HG03025 (cell line): ENCODE measurements around the gene SLC40A1.

ENCODE experiments used
- ATAC-seq: cut with Tn5 transposase; IDR thresholded peaks from one replicate; pipeline ENCODE4 v1.9.1; 2021; ENCODE audit warnings: mild to moderate bottlenecking, moderate library complexity; ENCODE audit not compliant: unreplicated experiment, low FRiP score

Gene SLC40A1, protein sequence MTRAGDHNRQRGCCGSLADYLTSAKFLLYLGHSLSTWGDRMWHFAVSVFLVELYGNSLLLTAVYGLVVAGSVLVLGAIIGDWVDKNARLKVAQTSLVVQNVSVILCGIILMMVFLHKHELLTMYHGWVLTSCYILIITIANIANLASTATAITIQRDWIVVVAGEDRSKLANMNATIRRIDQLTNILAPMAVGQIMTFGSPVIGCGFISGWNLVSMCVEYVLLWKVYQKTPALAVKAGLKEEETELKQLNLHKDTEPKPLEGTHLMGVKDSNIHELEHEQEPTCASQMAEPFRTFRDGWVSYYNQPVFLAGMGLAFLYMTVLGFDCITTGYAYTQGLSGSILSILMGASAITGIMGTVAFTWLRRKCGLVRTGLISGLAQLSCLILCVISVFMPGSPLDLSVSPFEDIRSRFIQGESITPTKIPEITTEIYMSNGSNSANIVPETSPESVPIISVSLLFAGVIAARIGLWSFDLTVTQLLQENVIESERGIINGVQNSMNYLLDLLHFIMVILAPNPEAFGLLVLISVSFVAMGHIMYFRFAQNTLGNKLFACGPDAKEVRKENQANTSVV

DNA sequence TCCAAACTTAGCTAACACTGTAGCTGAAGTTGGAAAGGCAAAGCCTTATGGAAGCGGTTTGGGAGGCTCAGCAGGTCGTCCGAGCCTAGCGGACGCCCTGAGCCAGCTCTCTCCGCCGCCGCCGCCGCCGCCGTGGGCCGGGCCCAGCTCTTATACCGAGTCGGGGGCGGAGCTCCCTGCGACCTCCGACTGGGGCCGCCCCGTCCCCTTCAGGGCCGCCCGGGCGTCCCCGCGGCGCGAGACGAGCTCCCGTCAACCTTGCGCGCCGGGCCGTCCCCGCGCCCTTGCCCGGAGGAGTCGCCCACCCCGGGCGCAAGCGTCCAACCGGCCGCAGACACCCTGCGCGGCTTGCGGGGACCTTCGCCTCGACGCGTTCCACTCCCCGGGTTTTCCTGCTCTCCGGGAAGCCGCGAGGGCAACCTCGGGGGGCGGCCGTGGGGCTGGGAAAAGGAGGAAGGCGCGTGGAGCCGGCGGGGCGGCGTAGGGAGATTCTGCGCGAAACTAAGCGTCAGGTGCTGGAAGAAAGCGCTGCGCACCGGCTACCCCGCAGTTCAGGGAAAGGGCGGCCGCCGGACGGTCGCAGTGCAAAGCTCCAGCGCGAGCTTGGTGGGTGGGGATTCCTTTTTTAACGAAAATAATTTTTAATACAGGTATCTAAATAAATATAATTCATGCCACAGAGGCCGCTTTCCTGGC is at the start of gene SLC40A1:
Gene SLC40A1 (minus strand): TSS at position 129 of the 696 bp plus-strand sequence. CDS start 326 bp downstream, outside the sequence.
- ATAC-seq = peak; percentile 54

DNA sequence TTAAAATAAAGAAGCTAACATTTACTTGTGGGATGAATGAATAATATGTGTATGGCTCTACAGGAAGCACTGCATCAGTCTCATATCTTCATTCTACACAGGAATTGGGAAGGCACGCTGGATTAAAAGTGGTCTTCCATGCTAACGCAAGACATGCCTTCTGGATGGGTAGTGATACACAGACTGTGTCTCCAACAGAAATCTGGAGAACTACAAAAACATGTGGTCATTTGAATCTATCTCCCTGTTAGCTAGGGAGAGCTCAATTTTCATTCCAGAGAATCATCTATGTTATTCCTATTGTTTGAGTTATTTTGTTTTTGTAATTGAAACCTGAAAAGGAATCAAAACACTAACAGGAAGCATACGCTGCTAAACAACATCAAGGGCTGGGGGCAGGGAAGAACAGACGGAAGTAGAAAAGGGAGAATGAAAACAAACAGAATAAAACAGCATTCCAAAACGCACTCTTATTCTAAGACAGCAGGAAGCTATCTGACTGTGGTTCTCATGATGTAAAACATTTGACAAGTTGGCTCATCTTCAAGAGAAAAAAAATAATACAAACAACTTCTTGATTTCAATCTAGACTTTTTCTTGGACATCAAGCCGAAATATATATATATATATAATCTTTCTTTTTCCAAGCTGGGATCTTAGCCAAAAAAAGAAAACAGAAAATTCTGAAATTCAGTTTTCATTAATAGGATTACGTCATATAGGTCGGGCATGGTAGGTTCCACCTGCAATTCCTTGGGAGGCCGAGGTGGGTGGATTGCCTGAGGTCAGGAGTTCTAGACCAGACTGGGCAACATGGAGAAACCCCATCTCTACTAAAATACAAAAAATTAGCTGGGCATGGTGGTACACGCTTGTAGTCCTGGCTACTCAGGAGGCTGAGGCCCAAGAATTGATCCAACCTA is 49.2 kb upstream of the SLC40A1 start:
- no peak for ATAC-seq

DNA sequence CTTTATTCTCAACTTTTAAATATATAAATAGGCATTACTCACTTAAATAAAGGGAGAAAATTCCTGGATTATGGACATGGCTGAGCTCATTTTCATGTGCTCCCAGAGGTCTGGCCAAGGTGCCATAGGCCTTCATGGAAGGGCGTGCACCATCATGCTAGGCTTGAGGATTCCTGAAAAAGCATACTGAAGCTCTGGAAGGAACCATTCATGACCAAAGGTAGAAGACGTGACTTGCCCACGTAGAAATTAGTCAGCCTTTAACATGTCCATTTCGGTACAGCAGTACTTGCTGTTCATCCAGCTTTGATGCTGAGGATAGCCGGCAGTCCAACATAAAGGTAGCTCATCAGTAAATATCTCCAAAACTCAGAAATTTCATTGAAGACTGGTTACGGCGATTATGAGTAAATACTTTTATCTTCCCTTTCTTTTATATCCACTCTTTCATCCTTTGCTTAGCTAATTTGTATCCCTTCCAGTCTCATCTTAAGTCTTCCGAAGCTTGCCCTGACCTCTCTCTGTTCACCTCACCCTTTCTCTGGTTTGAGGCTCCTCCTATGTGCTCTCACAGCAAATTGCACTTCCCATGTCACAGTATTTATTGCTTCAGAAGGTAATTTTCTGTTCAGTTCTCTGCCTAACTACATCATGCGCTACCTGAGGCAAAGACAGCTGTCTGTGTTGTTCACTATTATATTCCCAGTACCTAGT is 48.4 kb upstream of the SLC40A1 start:
- ATAC-seq = no peak

DNA sequence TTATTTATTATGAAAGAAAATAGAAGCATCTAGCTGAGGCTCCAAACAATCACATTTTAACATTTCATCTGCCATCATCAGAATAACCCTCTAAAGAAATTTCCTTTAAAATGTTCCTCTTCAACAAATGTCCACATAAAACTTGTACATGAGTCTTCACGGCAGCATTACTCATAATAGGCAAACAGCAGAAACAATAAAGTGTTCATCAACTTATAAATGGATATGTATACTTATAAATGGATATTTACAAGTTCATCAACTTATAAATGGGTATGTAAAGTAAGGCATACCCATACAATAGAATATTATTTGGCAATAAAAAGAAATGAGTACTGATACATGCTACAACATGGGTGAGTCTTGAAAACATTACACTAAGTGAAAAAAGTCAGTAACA is 47.2 kb upstream of the SLC40A1 start:
- no peak for ATAC-seq

DNA sequence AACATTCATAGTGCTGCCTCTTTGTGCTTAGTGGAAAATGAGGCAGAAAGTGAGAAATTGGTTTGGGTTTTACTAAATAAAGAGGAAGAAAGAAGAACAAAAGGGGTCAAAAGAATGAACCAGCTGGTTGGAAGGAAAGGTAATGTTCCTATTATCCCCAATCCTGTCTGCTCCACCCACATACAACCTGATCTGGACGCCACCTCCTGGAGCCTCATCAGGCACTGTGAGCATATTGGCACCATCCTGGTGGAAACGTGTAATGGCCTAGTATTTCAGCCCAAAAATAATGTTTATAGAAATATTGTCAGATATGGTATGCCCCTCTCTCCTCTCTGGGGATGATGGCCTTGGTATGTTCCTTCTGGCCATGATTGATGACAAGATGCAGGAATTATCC is 45.0 kb upstream of the SLC40A1 start:
- no peak for ATAC-seq

DNA sequence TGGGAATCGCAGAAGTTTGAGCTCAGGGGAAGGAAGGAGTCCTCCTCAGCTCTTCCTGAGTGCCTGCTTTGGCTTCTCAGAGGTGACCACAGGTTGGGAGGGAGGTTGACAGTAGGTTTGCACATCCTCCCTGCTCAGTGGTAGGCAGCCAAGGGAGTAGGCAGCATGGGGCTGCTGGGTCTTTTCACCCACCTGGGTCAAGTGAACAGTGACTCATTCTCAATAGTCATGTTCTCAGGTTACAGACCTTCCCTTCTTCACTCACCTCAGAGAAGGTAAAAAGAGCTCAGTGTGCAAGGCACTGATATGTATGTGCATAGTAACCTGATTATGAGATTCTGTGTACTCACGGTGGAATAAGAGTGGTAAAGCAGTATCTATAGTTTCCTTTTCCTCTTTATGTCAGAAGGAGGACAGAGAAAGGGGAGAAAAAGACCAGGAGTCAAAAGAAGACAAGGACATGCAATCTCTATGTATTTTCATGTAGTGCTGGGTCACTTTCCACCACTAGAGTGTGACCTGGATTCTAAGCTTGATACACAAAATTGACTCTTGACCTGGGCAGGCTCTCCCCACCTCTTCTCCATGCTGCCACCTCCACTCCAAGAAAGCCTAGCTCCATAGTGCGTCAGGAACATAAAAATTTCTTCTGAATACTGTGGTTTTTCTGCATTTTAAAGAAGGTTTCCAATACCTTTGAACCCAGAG is 44.2 kb upstream of the SLC40A1 start:
- ATAC-seq = no peak

DNA sequence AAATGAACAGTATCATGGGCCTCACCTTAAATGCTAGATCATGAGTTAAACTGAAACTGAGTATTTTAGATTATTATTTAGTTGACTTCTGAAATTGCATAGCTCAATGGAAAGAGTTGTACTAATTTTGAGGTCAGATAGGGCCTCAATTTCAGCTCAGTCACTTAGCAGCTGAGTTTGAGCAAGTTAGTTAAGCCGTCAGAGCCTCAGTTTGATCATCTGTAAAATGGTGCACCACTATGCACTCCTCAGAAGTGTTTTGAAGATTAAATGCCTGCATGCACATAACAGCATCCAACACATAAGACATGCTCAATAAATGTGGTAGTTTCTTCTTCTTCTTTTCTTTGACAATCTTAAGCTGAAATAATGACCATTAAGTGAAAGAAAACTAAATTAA is 42.5 kb upstream of the SLC40A1 start:
- no peak for ATAC-seq

DNA sequence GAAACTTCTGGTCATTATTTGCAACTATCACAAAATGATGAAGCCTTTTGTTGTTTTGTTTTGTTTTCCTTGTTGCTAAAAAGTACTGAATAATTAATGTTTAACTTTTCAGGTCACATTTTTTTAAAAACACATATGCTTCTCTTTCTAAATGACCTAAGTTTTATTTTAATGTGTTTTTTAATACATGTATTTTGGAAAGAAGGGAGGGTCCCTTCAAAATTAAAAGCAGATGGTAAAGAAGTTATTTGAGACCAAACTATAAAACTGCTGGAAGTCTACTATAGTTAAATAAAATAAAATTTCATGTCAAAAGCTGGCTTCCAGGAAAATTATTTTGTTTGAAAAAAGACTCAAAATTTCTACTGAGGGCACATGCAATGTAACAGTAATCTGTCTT is 41.2 kb upstream of the SLC40A1 start:
- no peak for ATAC-seq

DNA sequence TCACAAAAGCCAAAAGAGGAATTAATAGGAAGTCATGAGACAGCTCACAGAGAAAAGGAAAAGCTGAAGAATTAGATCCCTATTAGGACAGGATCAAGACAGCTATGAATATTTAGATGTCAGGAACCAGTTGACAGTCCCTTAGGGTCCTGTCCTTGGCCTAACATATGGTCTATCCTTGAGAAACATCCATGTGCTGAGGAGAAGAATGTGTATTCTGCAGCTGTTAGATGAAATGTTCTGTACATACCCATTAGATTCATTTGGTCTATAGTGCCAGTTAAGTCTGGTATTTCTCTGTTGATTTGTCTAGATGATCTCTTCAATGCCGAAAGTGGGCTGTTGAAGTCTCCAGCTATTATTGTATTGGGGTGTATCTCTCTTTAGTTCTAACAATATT is 37.6 kb upstream of the SLC40A1 start:
- ATAC-seq = no peak

DNA sequence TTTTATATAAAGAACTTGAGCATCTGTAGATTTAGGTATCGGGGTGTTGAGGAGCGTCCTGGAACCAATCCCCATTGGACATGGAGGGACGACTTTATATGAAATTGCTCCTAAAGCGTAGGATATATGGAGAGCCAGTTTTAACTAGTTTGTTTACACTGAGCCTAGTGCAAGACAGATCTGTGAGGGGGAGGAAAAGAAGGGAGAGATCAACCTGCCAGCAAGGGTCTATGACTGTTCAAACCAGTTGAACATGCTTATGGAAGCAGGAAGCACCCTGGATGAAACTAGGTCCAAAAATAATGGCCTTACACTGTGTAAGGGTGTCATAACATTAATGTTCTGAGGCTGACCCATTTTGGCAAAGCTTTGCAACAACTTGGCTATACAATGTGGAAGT is 34.0 kb upstream of the SLC40A1 start:
- ATAC-seq = no peak

DNA sequence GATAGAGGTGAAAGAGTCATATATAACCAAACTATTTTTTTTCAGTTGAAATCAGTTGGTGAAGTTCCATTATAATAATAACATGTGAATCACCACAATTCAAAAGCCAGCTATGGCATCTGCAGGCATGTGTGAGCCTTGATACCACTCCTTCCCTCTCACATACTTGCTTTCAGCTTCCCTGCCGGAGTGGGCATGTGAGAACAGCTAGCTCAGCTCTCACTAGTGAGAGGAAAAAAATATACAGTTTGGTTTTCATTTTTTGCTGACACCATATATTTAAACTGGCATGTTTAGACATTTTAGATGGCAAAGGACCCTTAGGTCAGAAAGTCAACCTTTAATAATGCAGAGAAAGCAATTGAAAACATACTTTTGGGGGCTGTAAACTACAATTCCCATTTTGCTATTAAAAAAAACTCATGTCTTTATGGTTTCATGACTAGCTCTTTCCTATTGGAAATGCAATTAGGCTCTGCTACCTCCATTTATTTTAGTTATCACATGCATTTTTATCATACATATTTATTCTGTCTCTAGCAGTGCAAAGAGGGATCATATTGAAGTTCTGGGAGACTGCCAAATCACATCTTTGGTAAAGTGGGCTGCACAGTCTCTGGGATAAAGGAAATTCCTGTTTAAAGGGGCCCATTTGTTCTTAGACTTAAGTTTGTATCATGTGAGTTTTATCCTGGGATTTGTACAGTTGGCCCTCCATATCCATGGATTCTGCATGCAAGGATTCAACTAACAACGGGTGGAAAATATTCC is 33.2 kb upstream of the SLC40A1 start:
- ATAC-seq = no peak

DNA sequence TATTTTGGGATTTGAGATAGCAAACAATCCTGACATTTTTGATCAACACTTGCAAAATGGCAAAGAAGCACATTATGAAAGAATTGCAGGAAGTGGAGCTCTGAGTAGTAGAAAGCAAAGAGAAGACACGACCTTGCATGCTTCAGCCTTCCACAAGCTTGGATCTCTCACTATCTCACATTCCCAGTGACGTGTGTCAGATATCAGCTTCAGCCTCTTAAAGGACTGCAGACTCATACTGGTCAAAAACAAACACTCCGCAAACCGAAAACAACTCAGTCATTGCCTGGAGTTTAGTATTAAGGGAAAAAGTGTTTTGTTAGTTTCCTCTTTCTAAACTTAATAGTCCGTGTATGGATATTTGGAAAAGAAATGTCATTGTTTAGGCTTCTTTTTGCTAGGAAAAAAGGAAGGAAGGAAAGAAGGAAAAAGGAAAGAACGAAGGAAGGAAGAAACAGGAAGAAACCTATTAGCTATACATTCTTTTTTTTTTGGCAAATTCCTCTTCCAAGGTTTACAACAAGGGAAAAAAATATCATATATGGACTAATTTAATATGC is 32.6 kb upstream of the SLC40A1 start:
- no peak for ATAC-seq

DNA sequence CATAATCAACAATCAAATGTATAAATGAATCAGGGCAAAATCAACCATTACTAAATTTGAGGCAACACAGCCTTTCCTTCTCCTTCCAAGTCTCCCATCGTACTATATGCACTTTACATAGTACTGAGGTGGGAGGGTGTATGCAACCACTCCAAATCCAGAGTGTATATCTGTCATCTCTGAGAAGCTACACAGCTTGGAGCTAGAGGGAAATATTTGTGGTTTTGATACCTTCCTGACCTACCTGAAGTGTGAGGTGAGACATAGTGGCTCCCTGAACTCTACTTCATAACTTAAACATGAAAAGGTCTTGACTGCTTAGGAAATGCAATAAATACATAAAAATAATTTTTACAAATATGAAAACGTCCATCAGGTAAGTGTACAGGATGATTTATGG is 30.1 kb upstream of the SLC40A1 start:
- no peak for ATAC-seq

DNA sequence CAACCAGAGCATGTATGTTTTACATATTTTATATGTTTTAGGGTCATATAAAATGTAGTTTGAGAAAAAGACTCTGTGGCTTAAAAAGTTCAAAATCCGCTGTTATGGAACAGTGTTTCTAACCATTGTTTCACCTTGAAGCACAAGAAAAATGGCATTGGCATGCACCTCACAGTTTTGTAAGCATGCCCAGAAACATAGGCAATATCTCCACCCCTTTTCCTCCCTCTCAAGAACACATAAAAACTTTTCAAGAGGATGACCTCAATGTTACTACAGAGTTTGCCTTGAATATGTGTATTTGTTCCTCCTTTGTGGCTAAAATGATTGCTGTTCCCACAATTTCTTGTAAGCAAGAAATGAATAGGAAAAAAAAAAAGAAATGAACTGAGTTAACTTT is 29.3 kb upstream of the SLC40A1 start:
- no peak for ATAC-seq

DNA sequence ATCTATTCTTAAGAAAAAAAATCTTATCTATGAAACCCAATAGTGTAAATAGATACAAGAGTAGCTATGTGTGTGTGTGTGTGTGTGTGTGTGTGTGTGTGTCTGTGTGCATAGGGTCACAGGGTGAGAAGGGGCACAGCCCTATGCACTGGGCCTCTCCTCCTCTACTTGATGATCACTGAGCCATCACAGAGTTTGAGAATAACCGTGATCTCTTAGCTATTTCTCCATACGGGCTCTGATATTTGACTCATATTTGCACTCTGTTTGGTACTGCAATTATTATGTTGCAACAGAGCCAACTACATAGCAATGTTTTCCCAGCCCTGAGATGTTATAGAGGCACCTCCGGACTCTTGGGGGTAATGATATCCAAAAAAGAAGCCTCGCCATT is 28.8 kb upstream of the SLC40A1 start:
- ATAC-seq = no peak

DNA sequence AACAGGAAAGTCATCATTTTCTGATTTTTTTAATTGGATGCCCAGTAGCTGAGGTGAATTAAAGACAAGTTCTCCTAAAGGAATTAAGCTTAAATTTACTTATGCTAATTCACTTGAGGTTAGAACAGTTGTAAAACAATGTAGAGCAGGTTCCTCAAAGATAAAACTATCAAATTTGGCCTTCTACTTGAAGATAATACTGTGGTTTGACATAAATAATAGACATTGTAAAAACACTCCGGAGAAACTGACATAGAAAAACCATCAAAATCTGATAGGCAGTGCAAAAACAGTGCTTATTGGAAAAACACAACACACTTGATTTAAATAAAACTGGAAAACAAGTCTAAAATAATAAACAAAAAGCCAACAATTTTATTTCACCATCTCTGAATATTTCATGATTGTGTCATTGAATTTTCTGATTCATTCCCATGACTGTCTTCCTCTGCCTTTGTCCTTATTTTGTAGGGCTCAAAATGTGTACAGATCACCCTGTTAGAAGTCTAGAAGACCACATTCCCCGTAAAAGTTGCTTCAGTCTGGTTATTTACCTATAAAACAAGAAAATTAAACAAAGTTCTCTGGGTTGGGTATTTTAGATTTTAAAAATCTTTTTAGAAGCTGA is 28.3 kb upstream of the SLC40A1 start:
- ATAC-seq = no peak

DNA sequence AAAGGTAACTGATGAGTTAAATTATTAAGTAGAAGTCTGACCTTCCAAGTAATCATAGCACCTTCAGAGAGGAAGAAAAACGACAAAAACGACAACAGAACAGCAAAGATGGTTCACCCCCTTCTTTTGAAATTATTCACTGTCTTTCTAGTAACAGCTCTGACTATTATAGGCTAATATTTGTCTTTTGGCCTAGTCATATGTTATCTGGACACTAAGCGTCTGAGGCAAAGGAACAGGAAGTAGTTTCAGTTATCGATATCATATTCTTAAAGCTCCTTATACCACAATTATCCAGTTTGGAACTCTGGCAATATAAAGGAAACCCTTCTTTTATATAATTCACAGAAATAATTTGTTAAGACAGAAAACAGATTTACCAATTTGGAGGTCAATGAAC is 27.6 kb upstream of the SLC40A1 start:
- no peak for ATAC-seq

DNA sequence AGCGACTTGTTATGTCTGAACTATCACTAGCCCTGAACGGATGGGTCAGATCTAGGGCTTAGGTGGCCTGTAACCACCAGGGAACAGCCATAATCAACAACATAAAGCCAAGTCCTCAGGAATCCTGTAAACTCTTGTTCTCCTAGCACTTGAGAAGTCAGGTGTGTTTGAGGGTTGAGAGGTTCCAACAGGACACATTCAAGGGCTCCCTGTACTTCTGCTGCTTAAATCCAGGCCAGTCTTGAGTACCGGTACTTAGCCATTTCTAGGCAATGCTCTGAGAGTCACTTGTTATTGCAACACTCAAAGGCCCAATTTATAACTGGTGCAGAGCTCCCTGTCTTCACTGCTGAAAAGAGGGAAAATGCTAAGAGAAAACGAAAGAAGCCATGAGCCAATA is 21.6 kb upstream of the SLC40A1 start:
- no peak for ATAC-seq
